HepG2 (cell line): Measurements from ENCODE around the gene FRMD8. TPM values are rescaled to one million over a fixed set of nuclear protein-coding genes. Genes with fewer than 3 reads are reported as not detected.

Source experiments
- BCL6 ChIP-seq: IDR thresholded peaks from 2 replicates; pipeline ENCODE4 v1.6.1; 2016; ENCODE audit warnings: missing genetic modification reagents, missing compliant biosample characterization
- MXD1 ChIP-seq: sonication (generic); formaldehyde crosslinking; IDR thresholded peaks from 2 replicates; pipeline ENCODE4 v1.4.0; 2020; ENCODE audit warnings: mild to moderate bottlenecking, missing genetic modification reagents
- MZF1 ChIP-seq: sonication (generic); formaldehyde crosslinking; IDR thresholded peaks from 2 replicates; pipeline ENCODE4 v1.8.1; 2023; ENCODE audit warnings: mild to moderate bottlenecking, missing genetic modification reagents, borderline replicate concordance
- RFXAP ChIP-seq: sonication (generic); formaldehyde crosslinking; IDR thresholded peaks from 2 replicates; pipeline ENCODE4 v1.4.0; 2020; ENCODE audit warnings: missing genetic modification reagents, borderline replicate concordance
- SP5 ChIP-seq: IDR thresholded peaks from 2 replicates; pipeline ENCODE4 v1.6.1; 2016; ENCODE audit warnings: low read depth, borderline replicate concordance
- ZBTB20 ChIP-seq: sonication (generic); formaldehyde crosslinking; IDR thresholded peaks from 2 replicates; pipeline ENCODE4 v1.8.1; 2023; ENCODE audit warnings: missing genetic modification reagents, low read depth, mild to moderate bottlenecking, borderline replicate concordance
- ZFP90 ChIP-seq: sonication (generic); formaldehyde crosslinking; IDR thresholded peaks from 2 replicates; pipeline ENCODE4 v1.8.0; 2022; ENCODE audit warnings: missing genetic modification reagents, mild to moderate bottlenecking, inconsistent platforms, borderline replicate concordance
- ZNF142 ChIP-seq: sonication (generic); formaldehyde crosslinking; IDR thresholded peaks from 2 replicates; pipeline ENCODE4 v1.4.0; 2020; ENCODE audit warnings: missing genetic modification reagents
- ZNF292 ChIP-seq: sonication (generic); formaldehyde crosslinking; IDR thresholded peaks from 2 replicates; pipeline ENCODE4 v1.8.1; 2022; ENCODE audit warnings: mild to moderate bottlenecking, low read depth, missing genetic modification reagents, borderline replicate concordance
- ZNF333 ChIP-seq: sonication (generic); formaldehyde crosslinking; IDR thresholded peaks from 2 replicates; pipeline ENCODE4 v1.4.0; 2020; ENCODE audit warnings: mild to moderate bottlenecking, missing genetic modification reagents, borderline replicate concordance
- ZNF44 ChIP-seq: sonication (generic); formaldehyde crosslinking; IDR thresholded peaks from 2 replicates; pipeline ENCODE4 v1.5.1; 2020; ENCODE audit warnings: mild to moderate bottlenecking, missing genetic modification reagents
- ZNF704 ChIP-seq: sonication (generic); formaldehyde crosslinking; IDR thresholded peaks from 2 replicates; pipeline ENCODE4 v1.8.1; 2023; ENCODE audit warnings: mild to moderate bottlenecking, inconsistent platforms, moderate library complexity, missing genetic modification reagents, borderline replicate concordance
- polyA plus RNA-seq, 8 experiments: library from polyadenylated mRNA; depleted of rRNA in 3 of 8; stranded (reverse) in 7 of 8; unstranded in 1 of 8; fragments of >200 nt; fragmentation: Illumina TruSeq in 4 of 8; extraction: Trizol in 4 of 8; gene quantifications; 2 replicates each; pipeline versions ENCODE4 v1.2.1 to v1.2.3, GENCODE V29; 2011 to 2016; ENCODE audit warnings: low read depth in 4 of 8, missing spikeins in 1 of 8, mixed read lengths in 1 of 8; ENCODE audit not compliant: insufficient read depth in 1 of 8
- total RNA-seq, 5 experiments: library from RNA; depleted of rRNA; stranded (reverse); fragments of >200 nt; fragmentation: Illumina TruSeq; extraction: Trizol; gene quantifications; 2 replicates each; pipeline ENCODE4 v1.2.3, GENCODE V29; 2016; ENCODE audit warnings: low read depth in 1 of 5
- TF ChIP-seq, protein P1 (sequence below): IDR thresholded peaks from 2 replicates; pipeline ENCODE4 v1.6.1; 2012; ENCODE audit warnings: low read depth, low read length, improper control_type of control experiment
- TF ChIP-seq, protein P2 (sequence below): sonication (generic); IDR thresholded peaks from 2 replicates; pipeline ENCODE4 v1.6.1; 2016; ENCODE audit warnings: low read depth, borderline replicate concordance
- TF ChIP-seq, protein P3 (sequence below): sonication (generic); formaldehyde crosslinking; IDR thresholded peaks from 2 replicates; pipeline ENCODE4 v1.5.1; 2020; ENCODE audit warnings: missing genetic modification reagents, mild to moderate bottlenecking, borderline replicate concordance

The FRMD8 gene
- total and polyA plus RNA-seq, 2 of the 13 experiments (the other 11 are each of a cell fraction or from before 2014, with no cell fraction given), result 5.8 to 20.6 TPM

GRCh38 chr11:65382804-65383368 is 3.6 kb upstream of the FRMD8 start (continued):
- TF ChIP-seq ZNF142 (CRISPR knock-in tag) (no peak), ZFP90 (CRISPR knock-in tag) (0 out of 2 replicates have a peak, but pooled peaks have one; percentile 36), BCL6 (CRISPR knock-in tag) (no peak), ZBTB20 (CRISPR knock-in tag) (0 out of 2 replicates have a peak, but pooled peaks have one; percentile 15), ZNF292 (0 out of 2 replicates have a peak, but pooled peaks have one; percentile 9), MZF1 (CRISPR knock-in tag) (0 out of 2 replicates have a peak, but pooled peaks have one; percentile 6), ZNF704 (CRISPR knock-in tag) (no peak), SP5 (peak; percentile 32), RFXAP (CRISPR knock-in tag) (0 out of 2 replicates have a peak, but pooled peaks have one; percentile 24), ZNF333 (CRISPR knock-in tag) (no peak), MXD1 (CRISPR knock-in tag) (0 out of 2 replicates have a peak, but pooled peaks have one; percentile 14), ZNF44 (CRISPR knock-in tag) (peak; percentile 62; the same call in 1 of the 2 replicates)
- TF ChIP-seq, protein P1, sequence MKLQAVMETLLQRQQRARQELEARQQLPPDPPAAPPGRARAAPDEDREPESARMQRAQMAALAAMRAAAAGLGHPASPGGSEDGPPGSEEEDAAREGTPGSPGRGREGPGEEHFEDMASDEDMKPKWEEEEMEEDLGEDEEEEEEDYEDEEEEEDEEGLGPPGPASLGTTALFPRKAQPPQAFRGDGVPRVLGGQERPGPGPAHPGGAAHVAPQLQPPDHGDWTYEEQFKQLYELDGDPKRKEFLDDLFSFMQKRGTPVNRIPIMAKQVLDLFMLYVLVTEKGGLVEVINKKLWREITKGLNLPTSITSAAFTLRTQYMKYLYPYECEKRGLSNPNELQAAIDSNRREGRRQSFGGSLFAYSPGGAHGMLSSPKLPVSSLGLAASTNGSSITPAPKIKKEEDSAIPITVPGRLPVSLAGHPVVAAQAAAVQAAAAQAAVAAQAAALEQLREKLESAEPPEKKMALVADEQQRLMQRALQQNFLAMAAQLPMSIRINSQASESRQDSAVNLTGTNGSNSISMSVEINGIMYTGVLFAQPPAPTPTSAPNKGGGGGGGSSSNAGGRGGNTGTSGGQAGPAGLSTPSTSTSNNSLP, result no peak
- TF ChIP-seq, protein P2, sequence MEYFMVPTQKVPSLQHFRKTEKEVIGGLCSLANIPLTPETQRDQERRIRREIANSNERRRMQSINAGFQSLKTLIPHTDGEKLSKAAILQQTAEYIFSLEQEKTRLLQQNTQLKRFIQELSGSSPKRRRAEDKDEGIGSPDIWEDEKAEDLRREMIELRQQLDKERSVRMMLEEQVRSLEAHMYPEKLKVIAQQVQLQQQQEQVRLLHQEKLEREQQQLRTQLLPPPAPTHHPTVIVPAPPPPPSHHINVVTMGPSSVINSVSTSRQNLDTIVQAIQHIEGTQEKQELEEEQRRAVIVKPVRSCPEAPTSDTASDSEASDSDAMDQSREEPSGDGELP, result peak; percentile 55; the same call in 1 of the 2 replicates
- TF ChIP-seq, protein P3, sequence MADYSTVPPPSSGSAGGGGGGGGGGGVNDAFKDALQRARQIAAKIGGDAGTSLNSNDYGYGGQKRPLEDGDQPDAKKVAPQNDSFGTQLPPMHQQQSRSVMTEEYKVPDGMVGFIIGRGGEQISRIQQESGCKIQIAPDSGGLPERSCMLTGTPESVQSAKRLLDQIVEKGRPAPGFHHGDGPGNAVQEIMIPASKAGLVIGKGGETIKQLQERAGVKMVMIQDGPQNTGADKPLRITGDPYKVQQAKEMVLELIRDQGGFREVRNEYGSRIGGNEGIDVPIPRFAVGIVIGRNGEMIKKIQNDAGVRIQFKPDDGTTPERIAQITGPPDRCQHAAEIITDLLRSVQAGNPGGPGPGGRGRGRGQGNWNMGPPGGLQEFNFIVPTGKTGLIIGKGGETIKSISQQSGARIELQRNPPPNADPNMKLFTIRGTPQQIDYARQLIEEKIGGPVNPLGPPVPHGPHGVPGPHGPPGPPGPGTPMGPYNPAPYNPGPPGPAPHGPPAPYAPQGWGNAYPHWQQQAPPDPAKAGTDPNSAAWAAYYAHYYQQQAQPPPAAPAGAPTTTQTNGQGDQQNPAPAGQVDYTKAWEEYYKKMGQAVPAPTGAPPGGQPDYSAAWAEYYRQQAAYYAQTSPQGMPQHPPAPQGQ (CRISPR knock-in tag), result 0 out of 2 replicates have a peak, but pooled peaks have one; percentile 57
